ENCODE results near the gene EFTUD2.

DNA sequence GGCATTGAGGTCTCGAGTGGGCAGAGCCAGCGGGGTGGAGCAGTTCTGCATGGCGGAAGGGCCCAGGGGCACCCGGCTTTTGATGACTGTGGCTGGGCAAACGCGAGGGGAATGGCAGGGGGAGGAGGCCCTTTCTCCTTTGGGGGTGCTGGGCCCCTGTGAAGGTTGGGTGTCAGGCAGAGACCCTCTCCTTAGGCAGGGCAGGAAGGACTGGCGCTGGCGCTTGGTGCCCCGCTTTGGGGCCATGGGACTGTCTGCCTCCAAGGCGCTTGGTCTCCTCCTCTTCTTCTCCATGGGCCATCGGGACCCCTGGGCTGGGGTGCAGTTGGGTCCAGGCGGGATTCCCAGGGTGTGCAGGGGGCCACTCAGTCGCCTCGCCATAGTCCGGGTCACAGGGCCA, 28.9 kb upstream of the EFTUD2 start:
- TF ChIP-seq, protein P1, sequence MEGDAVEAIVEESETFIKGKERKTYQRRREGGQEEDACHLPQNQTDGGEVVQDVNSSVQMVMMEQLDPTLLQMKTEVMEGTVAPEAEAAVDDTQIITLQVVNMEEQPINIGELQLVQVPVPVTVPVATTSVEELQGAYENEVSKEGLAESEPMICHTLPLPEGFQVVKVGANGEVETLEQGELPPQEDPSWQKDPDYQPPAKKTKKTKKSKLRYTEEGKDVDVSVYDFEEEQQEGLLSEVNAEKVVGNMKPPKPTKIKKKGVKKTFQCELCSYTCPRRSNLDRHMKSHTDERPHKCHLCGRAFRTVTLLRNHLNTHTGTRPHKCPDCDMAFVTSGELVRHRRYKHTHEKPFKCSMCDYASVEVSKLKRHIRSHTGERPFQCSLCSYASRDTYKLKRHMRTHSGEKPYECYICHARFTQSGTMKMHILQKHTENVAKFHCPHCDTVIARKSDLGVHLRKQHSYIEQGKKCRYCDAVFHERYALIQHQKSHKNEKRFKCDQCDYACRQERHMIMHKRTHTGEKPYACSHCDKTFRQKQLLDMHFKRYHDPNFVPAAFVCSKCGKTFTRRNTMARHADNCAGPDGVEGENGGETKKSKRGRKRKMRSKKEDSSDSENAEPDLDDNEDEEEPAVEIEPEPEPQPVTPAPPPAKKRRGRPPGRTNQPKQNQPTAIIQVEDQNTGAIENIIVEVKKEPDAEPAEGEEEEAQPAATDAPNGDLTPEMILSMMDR (IDR thresholded peaks at IDR 0.05; ENCODE audit: poor library complexity): no peak
- TF ChIP-seq EZH2 (IDR thresholded peaks at IDR 0.05; ENCODE audit: borderline replicate concordance) (no peak), EZH2phosphoT487 (IDR thresholded peaks at IDR 0.05; ENCODE audit: low read depth, severe bottlenecking, unreplicated experiment) (no peak)

Measured in hepatocyte (in vitro differentiated cells).